SK-N-SH (cell line): ENCODE data around the gene PPA2. TPM values are rescaled to one million over a fixed set of nuclear protein-coding genes. Genes with fewer than 3 reads are reported as not detected.

ENCODE experiments used
- CTCF ChIA-PET: fragments of 300-600, 350-600 bp; formaldehyde crosslinking; extraction: SDS; loops from one replicate; lab custom pipeline; 2021; lab: Yijun Ruan, JAX
- POLR2A ChIA-PET: fragments of 350-600 bp; sonication (Branson Sonifier 250); formaldehyde crosslinking; extraction: SDS; loops from one replicate; lab custom pipeline; 2020; ENCODE audit warnings: antibody characterized with exemption, inconsistent platforms; lab: Yijun Ruan, JAX
- DNase-seq: peaks from one replicate; pipeline ENCODE4 v3.0.0; 2012
- H2AFZ ChIP-seq: fragments of 200-600 bp; sonication (generic); 2 replicates; pipeline ENCODE4 v1.8.1; 2016; ENCODE audit warnings: antibody characterized with exemption, mild to moderate bottlenecking, low read depth
- H3F3A ChIP-seq: fragments of 200-600 bp; sonication (generic); replicated peaks from 2 replicates; pipeline ENCODE3; 2016; ENCODE audit warnings: antibody characterized with exemption, mild to moderate bottlenecking; ENCODE audit not compliant: insufficient read depth
- H3K27ac ChIP-seq, 2 experiments: fragments of 200-500 bp in 1 of 2; fragments of 200-600 bp in 1 of 2; sonication (Bioruptor generic) in 1 of 2; sonication (generic), shearing (Covaris generic) in 1 of 2; 2 replicates each; pipeline versions ENCODE4 v1.5.1 to v1.6.1; 2014 to 2016; ENCODE audit warnings: low read depth in 2 of 2, inconsistent platforms in 1 of 2, low read length in 1 of 2, mild to moderate bottlenecking in 1 of 2, mixed read lengths in 1 of 2
- H3K27me3 ChIP-seq: fragments of 200-600 bp; sonication (generic), shearing (Covaris generic); 2 replicates; pipeline ENCODE4 v1.6.1; 2016; ENCODE audit warnings: mixed run types; ENCODE audit not compliant: insufficient read depth
- H3K36me3 ChIP-seq, 2 experiments: fragments of 200-500 bp in 1 of 2; fragments of 200-600 bp in 1 of 2; sonication (Bioruptor generic) in 1 of 2; sonication (generic) in 1 of 2; replicated peaks in 1 of 2; 2 replicates each; pipeline versions ENCODE3 to v1.5.1; 2014 to 2016; ENCODE audit warnings: low read length in 1 of 2, mild to moderate bottlenecking in 1 of 2; ENCODE audit not compliant: insufficient read depth in 2 of 2, control insufficient read depth in 1 of 2
- H3K4me1 ChIP-seq, 2 experiments: fragments of 200-500 bp in 1 of 2; fragments of 200-600 bp in 1 of 2; sonication (Bioruptor generic) in 1 of 2; sonication (generic), shearing (Covaris generic) in 1 of 2; 2 replicates each; pipeline versions ENCODE4 v1.5.1 to v1.6.1; 2014 to 2016; ENCODE audit warnings: low read depth in 1 of 2, low read length in 1 of 2, mixed run types in 1 of 2; ENCODE audit not compliant: insufficient read depth in 2 of 2, control insufficient read depth in 1 of 2
- H3K4me2 ChIP-seq: fragments of 200-600 bp; sonication (generic), shearing (Covaris generic); 2 replicates; pipeline ENCODE4 v1.6.1; 2017; ENCODE audit warnings: mixed run types
- H3K4me3 ChIP-seq, 2 experiments: fragments of 200-500 bp in 1 of 2; fragments of 200-600 bp in 1 of 2; sonication (Bioruptor generic) in 1 of 2; sonication (generic), shearing (Covaris generic) in 1 of 2; 2 replicates each; pipeline versions ENCODE4 v1.5.1 to v1.8.1; 2014 to 2016; ENCODE audit warnings: low read depth in 2 of 2, inconsistent platforms in 1 of 2, low read length in 1 of 2, mild to moderate bottlenecking in 1 of 2, mixed read lengths in 1 of 2, moderate library complexity in 1 of 2
- H3K79me2 ChIP-seq: fragments of 200-600 bp; sonication (generic); 2 replicates; pipeline ENCODE4 v1.8.1; 2017; ENCODE audit warnings: mild to moderate bottlenecking; ENCODE audit not compliant: insufficient read depth
- H3K9ac ChIP-seq: fragments of 200-600 bp; sonication (generic); 2 replicates; pipeline ENCODE4 v1.6.1; 2017; ENCODE audit warnings: mixed run types
- H3K9me2 ChIP-seq: fragments of 200-600 bp; sonication (generic); 2 replicates; pipeline ENCODE4 v1.6.1; 2017; ENCODE audit warnings: mixed run types
- H3K9me3 ChIP-seq: fragments of 200-600 bp; sonication (generic); 2 replicates; pipeline ENCODE4 v1.6.1; 2017; ENCODE audit warnings: mixed run types, mild to moderate bottlenecking, moderate library complexity
- H4K20me1 ChIP-seq: fragments of 200-600 bp; sonication (generic); 2 replicates; pipeline ENCODE4 v1.6.1; 2017; ENCODE audit warnings: mild to moderate bottlenecking, mixed run types; ENCODE audit not compliant: insufficient read depth
- CHD2 ChIP-seq: fragments of 150-350 bp; IDR thresholded peaks from 2 replicates; pipeline ENCODE4 v1.6.1; 2018; ENCODE audit warnings: low read length; ENCODE audit not compliant: partially characterized antibody
- CTCF ChIP-seq: fragments of 200-600 bp; sonication (generic); IDR thresholded peaks from 2 replicates; pipeline ENCODE4 v1.6.1; 2017; ENCODE audit warnings: antibody characterized with exemption, mild to moderate bottlenecking, moderate library complexity
- EP300 ChIP-seq, 2 experiments: IDR thresholded peaks; 2 replicates each; pipeline versions ENCODE4 v1.4.0 to v1.6.1; 2012; ENCODE audit warnings: borderline replicate concordance in 1 of 2, low read depth in 1 of 2, low read length in 1 of 2
- EZH2phosphoT487 ChIP-seq: fragments of 200-600 bp; sonication (generic); IDR thresholded peaks from 2 replicates; pipeline ENCODE4 v1.6.1; 2017; ENCODE audit warnings: low read depth, mixed run types, mild to moderate bottlenecking, antibody characterized with exemption, moderate library complexity, borderline replicate concordance
- FOSL2 ChIP-seq: IDR thresholded peaks from 2 replicates; pipeline ENCODE4 v1.4.0; 2012; ENCODE audit warnings: low read depth, mild to moderate bottlenecking, moderate library complexity, borderline replicate concordance
- FOXJ3 ChIP-seq: sonication (generic); formaldehyde crosslinking; IDR thresholded peaks from 2 replicates; pipeline ENCODE4 v1.5.1; 2020; ENCODE audit warnings: mild to moderate bottlenecking, missing genetic modification reagents
- GABPA ChIP-seq: IDR thresholded peaks from 2 replicates; pipeline ENCODE4 v1.4.0; 2012; ENCODE audit warnings: low read depth, mild to moderate bottlenecking
- MEF2A ChIP-seq: IDR thresholded peaks from 2 replicates; pipeline ENCODE4 v1.4.0; 2012; ENCODE audit warnings: low read depth, borderline replicate concordance
- NFIC ChIP-seq: IDR thresholded peaks from 2 replicates; pipeline ENCODE4 v1.4.0; 2012; ENCODE audit warnings: borderline replicate concordance
- NRF1 ChIP-seq: IDR thresholded peaks from 2 replicates; pipeline ENCODE4 v1.6.1; 2012; ENCODE audit warnings: low read depth, mild to moderate bottlenecking, low read length
- POLR2AphosphoS5 ChIP-seq: IDR thresholded peaks from 2 replicates; pipeline ENCODE4 v1.6.1; 2012; ENCODE audit warnings: low read depth, low read length
- RAD21 ChIP-seq: IDR thresholded peaks from 2 replicates; pipeline ENCODE4 v1.6.1; 2012; ENCODE audit warnings: mild to moderate bottlenecking, low read length
- REST ChIP-seq: IDR thresholded peaks from 2 replicates; pipeline ENCODE4 v1.6.1; 2012; ENCODE audit warnings: mild to moderate bottlenecking, low read depth, low read length, moderate library complexity
- RXRA ChIP-seq: IDR thresholded peaks from 2 replicates; pipeline ENCODE4 v1.4.0; 2012; ENCODE audit warnings: low read depth, mild to moderate bottlenecking, borderline replicate concordance
- SMC3 ChIP-seq: IDR thresholded peaks from 2 replicates; pipeline ENCODE4 v1.6.1; 2012; ENCODE audit warnings: low read depth, low read length, improper control_type of control experiment
- TAF1 ChIP-seq: IDR thresholded peaks from 2 replicates; pipeline ENCODE4 v1.6.1; 2012; ENCODE audit warnings: low read depth, mild to moderate bottlenecking, low read length, moderate library complexity, borderline replicate concordance
- TCF12 ChIP-seq: IDR thresholded peaks from 2 replicates; pipeline ENCODE4 v1.4.0; 2012
- TEAD4 ChIP-seq: IDR thresholded peaks from 2 replicates; pipeline ENCODE4 v1.4.0; 2012; ENCODE audit warnings: mild to moderate bottlenecking, borderline replicate concordance; ENCODE audit not compliant: insufficient read depth
- USF2 ChIP-seq: fragments of 150-350 bp; IDR thresholded peaks from 2 replicates; pipeline ENCODE4 v1.6.1; 2017; ENCODE audit warnings: antibody characterized with exemption, low read length, low read depth, borderline replicate concordance
- YY1 ChIP-seq: IDR thresholded peaks from 2 replicates; pipeline ENCODE4 v1.4.0; 2012; ENCODE audit warnings: low read depth, mild to moderate bottlenecking
- WGBS: methylation state at CpG from one replicate; pipeline ENCODE4 v1.1.6; 2017; ENCODE audit warnings: low lambda C conversion rate; 5-methylcytosine and 5-hydroxymethylcytosine counted together
- polyA plus RNA-seq, 3 experiments: library from polyadenylated mRNA; depleted of rRNA; stranded (reverse); fragments of >200 nt; gene quantifications; 2 replicates each; pipeline ENCODE4 v1.2.3, GENCODE V29; 2012
- TF ChIP-seq, protein P1 (sequence below): IDR thresholded peaks from 2 replicates; pipeline ENCODE4 v1.4.0; 2012; ENCODE audit warnings: low read depth
- TF ChIP-seq, protein P2 (sequence below): fragments of 150-350 bp; IDR thresholded peaks from 2 replicates; pipeline ENCODE4 v1.6.1; 2016; ENCODE audit warnings: mild to moderate bottlenecking, low read depth, low read length
- TF ChIP-seq, protein P3 (sequence below): IDR thresholded peaks from 2 replicates; pipeline ENCODE4; 2012

Gene PPA2
- polyA plus RNA-seq (2012; rRNA removed): 57.8 and 76.1 TPM in 2 replicates
- polyA plus RNA-seq (2012; cell fraction: cytosol; rRNA removed): 92.4 and 133 TPM in 2 replicates
- polyA plus RNA-seq (2012; cell fraction: nucleus; rRNA removed): 42.1 and 49.3 TPM in 2 replicates

- under 1% methylated on average over 22 of the region's 72 CpGs for WGBS
- H3K4me2 ChIP-seq: peak within 1 kb of the TSS; percentile 86
- CTCF ChIA-PET: interaction anchor here (0.5 to 3.0 kb wide), 43 partner anchors 9 to 617 kb away, joined by 3 to 24 read pairs (median 4); partner anchors contain the start of gene TET2
- peaks cover 9% of the 10 kb centered on the region for H3F3A ChIP-seq
- peak; percentile 75 for DNase-seq
- no peaks in the 10 kb centered on the region for H3K27me3 ChIP-seq
- peaks cover 3% of the 10 kb centered on the region in 2 experiments for H3K36me3 ChIP-seq
- H2AFZ ChIP-seq: peak within 1 kb of the TSS; percentile 96
- H4K20me1 ChIP-seq: no peaks in the 10 kb centered on the region
- peak within 1 kb of the TSS; percentile 92 to 96 for H3K27ac ChIP-seq
- peak within 1 kb of the TSS; percentile 84 to 90 for H3K4me3 ChIP-seq
- H3K4me1 ChIP-seq: peaks cover 8 to 20% of the 10 kb centered on the region in 2 experiments; a peak in 3 of 4 replicates
- no peaks in the 10 kb centered on the region for H3K9me2 ChIP-seq
- peaks cover 46% of the 10 kb centered on the region for H3K79me2 ChIP-seq
- no peaks in the 10 kb centered on the region for H3K9me3 ChIP-seq
- H3K9ac ChIP-seq: peak within 1 kb of the TSS; percentile 88
- POLR2A ChIA-PET: interaction anchor here (0.6 to 1.9 kb wide), 5 partner anchors 12 to 333 kb away, joined by 3 to 16 read pairs (median 3); partner anchors contain the start of gene TET2
- TF ChIP-seq, protein P1, sequence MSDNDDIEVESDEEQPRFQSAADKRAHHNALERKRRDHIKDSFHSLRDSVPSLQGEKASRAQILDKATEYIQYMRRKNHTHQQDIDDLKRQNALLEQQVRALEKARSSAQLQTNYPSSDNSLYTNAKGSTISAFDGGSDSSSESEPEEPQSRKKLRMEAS: peak; percentile 75
- TF ChIP-seq RAD21: no peak
- no peak for TF ChIP-seq MEF2A
- peak; percentile 71; the same call in 1 of the 2 replicates for TF ChIP-seq TAF1
- TF ChIP-seq FOSL2: no peak
- no peak for TF ChIP-seq TEAD4
- TF ChIP-seq USF2: no peak
- TF ChIP-seq NFIC: no peak; the same call in 1 of the 2 replicates
- TF ChIP-seq TCF12: peak; percentile 12; the same call in 1 of the 2 replicates
- TF ChIP-seq EZH2phosphoT487: no peak
- TF ChIP-seq FOXJ3: no peak
- TF ChIP-seq GABPA: no peak
- TF ChIP-seq NRF1: peak; percentile 63
- TF ChIP-seq EP300 (IDR thresholded peaks at IDR 0.05; ENCODE audit: borderline replicate concordance in 1 of 2, low read depth in 1 of 2, low read length in 1 of 2): no peak
- no peak for TF ChIP-seq SMC3
- TF ChIP-seq, protein P2, sequence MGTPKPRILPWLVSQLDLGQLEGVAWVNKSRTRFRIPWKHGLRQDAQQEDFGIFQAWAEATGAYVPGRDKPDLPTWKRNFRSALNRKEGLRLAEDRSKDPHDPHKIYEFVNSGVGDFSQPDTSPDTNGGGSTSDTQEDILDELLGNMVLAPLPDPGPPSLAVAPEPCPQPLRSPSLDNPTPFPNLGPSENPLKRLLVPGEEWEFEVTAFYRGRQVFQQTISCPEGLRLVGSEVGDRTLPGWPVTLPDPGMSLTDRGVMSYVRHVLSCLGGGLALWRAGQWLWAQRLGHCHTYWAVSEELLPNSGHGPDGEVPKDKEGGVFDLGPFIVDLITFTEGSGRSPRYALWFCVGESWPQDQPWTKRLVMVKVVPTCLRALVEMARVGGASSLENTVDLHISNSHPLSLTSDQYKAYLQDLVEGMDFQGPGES: no peak
- TF ChIP-seq, protein P3, sequence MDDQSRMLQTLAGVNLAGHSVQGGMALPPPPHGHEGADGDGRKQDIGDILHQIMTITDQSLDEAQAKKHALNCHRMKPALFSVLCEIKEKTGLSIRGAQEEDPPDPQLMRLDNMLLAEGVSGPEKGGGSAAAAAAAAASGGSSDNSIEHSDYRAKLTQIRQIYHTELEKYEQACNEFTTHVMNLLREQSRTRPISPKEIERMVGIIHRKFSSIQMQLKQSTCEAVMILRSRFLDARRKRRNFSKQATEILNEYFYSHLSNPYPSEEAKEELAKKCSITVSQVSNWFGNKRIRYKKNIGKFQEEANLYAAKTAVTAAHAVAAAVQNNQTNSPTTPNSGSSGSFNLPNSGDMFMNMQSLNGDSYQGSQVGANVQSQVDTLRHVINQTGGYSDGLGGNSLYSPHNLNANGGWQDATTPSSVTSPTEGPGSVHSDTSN: no peak; the same call in 1 of the 2 replicates
- TF ChIP-seq CTCF: no peak
- TF ChIP-seq CHD2: peak; percentile 70
- peak; percentile 67 for TF ChIP-seq POLR2AphosphoS5
- no peak for TF ChIP-seq REST
- TF ChIP-seq RXRA: no peak
- TF ChIP-seq YY1: no peak; the same call in 1 of the 2 replicates
Measured at GRCh38 chr4:105473324-105474098, at the start of gene PPA2. Gene PPA2, minus strand, starts transcription at chr4:105474062. Its CDS starts 12 bp downstream, at chr4:105474050.
